Heart right ventricle (tissue), 16 donors: ENCODE results near the gene ARHGAP23. TPM values are rescaled to one million over a fixed set of nuclear protein-coding genes. Genes with fewer than 3 reads are reported as not detected.
A peak's percentile ranks its signal among the peaks of the same experiment; 100 is the strongest.

Experiments used
- ATAC-seq, 8 donors: fragments of 200-7000 bp; cut with Tn5 transposase; one replicate each; pipeline ENCODE4 v1.9.1; 2020; ENCODE audit warnings: mild to moderate bottlenecking in 8 of 8, moderate library complexity in 8 of 8, moderate number of reproducible peaks in 1 of 8
- DNase-seq, 2 donors: peaks; one replicate each; pipeline ENCODE4 v3.0.0-alpha.2; 2020
- H3K27ac ChIP-seq, 10 donors: fragments of 200-600 bp; sonication (generic) in 2 of 10; one replicate each; pipeline versions ENCODE4 v1.5.0 to v1.8.0; 2020 to 2022; ENCODE audit warnings: mild to moderate bottlenecking in 3 of 10
- H3K27me3 ChIP-seq, 7 donors: fragments of 200-600 bp; one replicate each; pipeline ENCODE4 v1.8.0; 2021 to 2022; ENCODE audit warnings: mild to moderate bottlenecking in 2 of 7
- H3K36me3 ChIP-seq, 9 donors: fragments of 200-600 bp; sonication (generic) in 1 of 9; one replicate each; pipeline versions ENCODE4 v1.5.0 to v1.8.0; 2020 to 2022; ENCODE audit warnings: mild to moderate bottlenecking in 2 of 9
- H3K4me1 ChIP-seq, 9 donors: fragments of 200-600 bp; sonication (generic) in 1 of 9; one replicate each; pipeline versions ENCODE4 v1.5.0 to v1.8.0; 2020 to 2022; ENCODE audit warnings: mild to moderate bottlenecking in 4 of 9
- H3K4me3 ChIP-seq, 10 donors: fragments of 200-600 bp; sonication (generic) in 2 of 10; one replicate each; pipeline versions ENCODE4 v1.5.0 to v1.8.0; 2020 to 2022; ENCODE audit warnings: mild to moderate bottlenecking in 7 of 10, moderate library complexity in 2 of 10
- H3K9me3 ChIP-seq, 11 donors: fragments of 200-600 bp in 10 of 11; sonication (generic) in 2 of 11; one replicate each; pipeline versions ENCODE4 v1.5.0 to v1.8.0; 2013 to 2022; ENCODE audit warnings: mild to moderate bottlenecking in 2 of 11, control low read depth in 1 of 11, moderate library complexity in 1 of 11
- CTCF ChIP-seq, 9 donors: fragments of 200-600 bp; sonication (generic) in 2 of 9; IDR thresholded peaks; one replicate each; pipeline versions ENCODE4 v1.5.0 to v1.8.0; 2021 to 2022; ENCODE audit warnings: antibody characterized with exemption in 9 of 9, mild to moderate bottlenecking in 5 of 9, moderate library complexity in 1 of 9
- WGBS, 2 donors: extraction: QIAGEN DNeasy Blood & Tissue Kit; methylation state at CpG; one replicate each; pipeline ENCODE4 v1.1.7; 2013; ENCODE audit warnings: inconsistent platforms in 1 of 2; 5-methylcytosine and 5-hydroxymethylcytosine counted together
- intact Hi-C, 10 donors: fragments of 100-400 bp; cut with DNase I; formaldehyde crosslinking; loops; one replicate each; pipeline versions ENCODE4 v1.11.1 to v1.14.2; 2022
- polyA plus RNA-seq, 2 donors: library from polyadenylated mRNA; stranded (reverse); fragments of 200-250 nt; gene quantifications; one replicate each; pipeline ENCODE4 v1.2.3, GENCODE V29; 2013
- total RNA-seq, 10 donors: library from RNA; stranded (reverse); fragmentation: NEBNext Ultra II Directional in 3 of 10; extraction: Animal tissue kit (Norgen Biotek cat#: 25700) in 3 of 10; gene quantifications; one replicate each; pipeline versions ENCODE4 v1.2.1 to v1.2.4, GENCODE V29; 2021 to 2023
- donor health status: Arrhythmogenic right ventricular cardiomyopathy.
- donor health status: ischemic (EF 13 %, LVEDD 7.1; RV severe dilation, severe dysfunction).
- donor health status: healthy with polysubstance abuse.
- donor health status: DM: no; HTN: yes; CAD: no.
- donor health status: DM: no; HTN: no; CAD: no.
- donor health status: ischemic (EF 25% LVEDD 6.9; RV normal size, moderate dysfunction).
- donor health status: ischemic (EF 25% LVEDD 5.7; RV mildly dilated, moderate dysfunction).
- donor health status: healthy.
- donor health status: DM: yes; HTN: yes; CAD: no.
- donor health status: Ischemic cardiomyopathy.
- donor health status: ischemic (EF 35%, LVEDD 5.7; RV mildly dilated, moderate dysfunction).
- donor health status: nonischemic (EF 11% LVEDD 7.7; RV severe dilation, severe dysfunction).
- donor health status: DM: yes; HTN: yes; CAD: no.
- donor health status: PGD.
- donor health status: ischemic (EF 29% LVEDD 5.4; RV normal size, mild dysfunction).
- donor health status: nonischemic (EF 23%, LVEDD 6.1; RV moderate dilation, normal function).

ARHGAP23 gene
- total and polyA plus RNA-seq, 12 donors: 31.5 to 78.4 (median 63.1) TPM

GRCh38 chr17:38403491-38403890 lies 24.8 kb upstream of the ARHGAP23 start:
- H3K4me3 ChIP-seq: no peak overlapping the region
- peaks cover 0 to 5% (median 0%) of the 10 kb centered on the region in 9 donors for H3K4me1 ChIP-seq
- intact Hi-C loops: loop anchor here in 1 of 10 donors (10.0 kb wide), 1 partner anchor 79 kb away; no protein-coding TSS in a partner anchor
- H3K9me3 ChIP-seq: no peaks in the 10 kb centered on the region
- ATAC-seq: peak in 4 of 8 donors; percentile 17 to 62 (median 40)
- H3K27me3 ChIP-seq: no peaks in the 10 kb centered on the region
- TF ChIP-seq CTCF (IDR thresholded peaks at IDR 0.05): no peak
- H3K36me3 ChIP-seq: peaks cover 0 to 55% (median 16%) of the 10 kb centered on the region in 9 donors
- DNase-seq: no peak
- H3K27ac ChIP-seq: no peak overlapping the region
- WGBS, 2 donors: 54 to 55% methylated on average over 4 of the region's 4 CpGs

GRCh38 chr17:38404174-38404943 lies 23.9 kb upstream of the ARHGAP23 start:
- WGBS, 2 donors: 78 to 80% methylated on average over 16 of the region's 16 CpGs
- peaks cover 0 to 46% (median 15%) of the 10 kb centered on the region in 9 donors for H3K36me3 ChIP-seq
- DNase-seq (no peak), ATAC-seq (peak in 1 of 8 donors; percentile 23)
- H3K27me3 ChIP-seq: no peaks in the 10 kb centered on the region
- no peak for TF ChIP-seq CTCF (IDR thresholded peaks at IDR 0.05)
- no peak overlapping the region for H3K4me3 ChIP-seq
- H3K4me1 ChIP-seq: peaks cover 0 to 5% (median 0%) of the 10 kb centered on the region in 9 donors
- intact Hi-C loops: loop anchor here in 1 of 10 donors (10.0 kb wide), 1 partner anchor 80 kb away; no protein-coding TSS in a partner anchor
- no peak overlapping the region for H3K27ac ChIP-seq
- no peaks in the 10 kb centered on the region for H3K9me3 ChIP-seq

- ATAC-seq (no peak), DNase-seq (no peak)
- 86 to 87% methylated on average over 4 of the region's 4 CpGs for WGBS, 2 donors
- Histone ChIP-seq H3K9me3 (no peaks in the 10 kb centered on the region), H3K27ac (no peak overlapping the region), H3K36me3 (peaks cover 0 to 33% (median 7%) of the 10 kb centered on the region in 9 donors), H3K4me3 (no peak overlapping the region), H3K27me3 (no peaks in the 10 kb centered on the region), H3K4me1 (peaks cover 0 to 5% (median 0%) of the 10 kb centered on the region in 9 donors)
- TF ChIP-seq CTCF (IDR thresholded peaks at IDR 0.05): no peak
- intact Hi-C loops: loop anchor here in 1 of 10 donors (5.0 to 10.0 kb wide), 2 partner anchors 43 to 81 kb away; no protein-coding TSS in a partner anchor
Measured at GRCh38 chr17:38405654-38406053, 22.6 kb upstream of the ARHGAP23 start.

GRCh38 chr17:38410201-38410600 lies 18.1 kb upstream of the ARHGAP23 start:
- 73 to 90% methylated on average over 1 of the region's 1 CpG for WGBS, 2 donors
- Histone ChIP-seq H3K4me1 (peaks cover 0 to 9% (median 6%) of the 10 kb centered on the region in 9 donors), H3K27me3 (peaks cover 0 to 6% (median 3%) of the 10 kb centered on the region in 7 donors), H3K9me3 (no peaks in the 10 kb centered on the region), H3K4me3 (no peak overlapping the region), H3K27ac (no peak overlapping the region), H3K36me3 (no peaks in the 10 kb centered on the region)
- TF ChIP-seq CTCF (IDR thresholded peaks at IDR 0.05): no peak
- no peak for DNase-seq
- no peak for ATAC-seq
- intact Hi-C loops: loop anchor here in 1 of 10 donors (10.0 kb wide), 1 partner anchor 255 kb away; no protein-coding TSS in a partner anchor
